PC-9 (cell line): Measurements from ENCODE around the gene MARCHF11.

ENCODE experiments used
- EZH2 ChIP-seq: fragments of 200-600 bp; sonication (generic); IDR thresholded peaks from 2 replicates; pipeline ENCODE4 v1.8.0; 2017; ENCODE audit warnings: antibody characterized with exemption, low read depth
- TF ChIP-seq, protein P1 (sequence below): fragments of 200-600 bp; sonication (generic); conservative IDR thresholded peaks from 2 replicates; pipeline ENCODE4 v1.6.1; 2017; ENCODE audit warnings: mixed run types, antibody characterized with exemption, mild to moderate bottlenecking, moderate library complexity

DNA sequence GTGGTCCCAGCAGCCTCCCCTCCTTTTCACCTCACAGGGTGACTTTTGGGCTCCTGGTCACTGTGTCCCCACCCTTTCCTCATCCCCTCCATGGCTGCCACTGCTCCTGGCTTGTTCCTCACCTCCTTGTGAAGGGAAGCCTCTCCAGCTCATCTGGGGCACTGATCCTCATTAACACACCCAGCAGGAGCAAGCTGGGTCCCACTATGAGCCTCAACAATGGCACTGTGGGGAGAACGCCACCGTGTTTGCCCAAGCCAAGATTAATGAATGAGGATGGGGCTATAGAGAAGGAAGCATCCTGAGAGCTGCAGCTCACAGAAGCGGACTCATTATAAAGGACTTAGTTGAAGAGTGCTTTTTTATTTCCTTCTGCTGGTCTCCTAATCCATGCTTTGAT, 118.4 kb downstream of the MARCHF11 start:
- TF ChIP-seq, protein P1, sequence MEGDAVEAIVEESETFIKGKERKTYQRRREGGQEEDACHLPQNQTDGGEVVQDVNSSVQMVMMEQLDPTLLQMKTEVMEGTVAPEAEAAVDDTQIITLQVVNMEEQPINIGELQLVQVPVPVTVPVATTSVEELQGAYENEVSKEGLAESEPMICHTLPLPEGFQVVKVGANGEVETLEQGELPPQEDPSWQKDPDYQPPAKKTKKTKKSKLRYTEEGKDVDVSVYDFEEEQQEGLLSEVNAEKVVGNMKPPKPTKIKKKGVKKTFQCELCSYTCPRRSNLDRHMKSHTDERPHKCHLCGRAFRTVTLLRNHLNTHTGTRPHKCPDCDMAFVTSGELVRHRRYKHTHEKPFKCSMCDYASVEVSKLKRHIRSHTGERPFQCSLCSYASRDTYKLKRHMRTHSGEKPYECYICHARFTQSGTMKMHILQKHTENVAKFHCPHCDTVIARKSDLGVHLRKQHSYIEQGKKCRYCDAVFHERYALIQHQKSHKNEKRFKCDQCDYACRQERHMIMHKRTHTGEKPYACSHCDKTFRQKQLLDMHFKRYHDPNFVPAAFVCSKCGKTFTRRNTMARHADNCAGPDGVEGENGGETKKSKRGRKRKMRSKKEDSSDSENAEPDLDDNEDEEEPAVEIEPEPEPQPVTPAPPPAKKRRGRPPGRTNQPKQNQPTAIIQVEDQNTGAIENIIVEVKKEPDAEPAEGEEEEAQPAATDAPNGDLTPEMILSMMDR = no peak
- TF ChIP-seq EZH2 = no peak
